Mesothelial cell of epicardium (in vitro differentiated cells): Measurements from ENCODE around the gene SEC24D. TPM values are rescaled to one million over a fixed set of nuclear protein-coding genes. Genes with fewer than 3 reads are reported as not detected.
A peak's percentile ranks its signal among the peaks of the same experiment; 100 is the strongest.

ENCODE experiments used
- DNase-seq, 2 experiments: peaks; one replicate each; pipeline ENCODE4 v3.0.0; 2021; ENCODE audit warnings: low spot score in 2 of 2; ENCODE audit not compliant: unreplicated experiment in 2 of 2
- H3K27ac Mint-ChIP-seq: 2 replicates; pipeline ENCODE4 v1.8.0; 2021; ENCODE audit warnings: mixed read lengths
- H3K27me3 Mint-ChIP-seq: 2 replicates; pipeline ENCODE4 v1.8.0; 2021; ENCODE audit warnings: low read depth, mixed read lengths
- H3K36me3 Mint-ChIP-seq: 2 replicates; pipeline ENCODE4 v1.8.0; 2021; ENCODE audit warnings: mixed read lengths
- H3K4me1 Mint-ChIP-seq: 2 replicates; pipeline ENCODE4 v1.8.0; 2021; ENCODE audit warnings: mixed read lengths
- H3K4me3 Mint-ChIP-seq: 2 replicates; pipeline ENCODE4 v1.8.0; 2021; ENCODE audit warnings: mild to moderate bottlenecking, moderate library complexity, mixed read lengths
- H3K9me3 Mint-ChIP-seq: 2 replicates; pipeline ENCODE4 v1.8.0; 2021; ENCODE audit warnings: mixed read lengths
- total RNA-seq: library from RNA; stranded (reverse); gene quantifications from 3 replicates; pipeline ENCODE4 v1.2.1, GENCODE V29; 2021
- TF ChIP-seq, protein P1 (sequence below): fragments of 200-600 bp; sonication (generic); IDR thresholded peaks from one replicate; pipeline ENCODE4 v1.5.0; 2021; ENCODE audit warnings: antibody characterized with exemption; ENCODE audit not compliant: unreplicated experiment

The SEC24D gene
- total RNA-seq, 1 donor from 2014 or later: 87.6 TPM

DNA sequence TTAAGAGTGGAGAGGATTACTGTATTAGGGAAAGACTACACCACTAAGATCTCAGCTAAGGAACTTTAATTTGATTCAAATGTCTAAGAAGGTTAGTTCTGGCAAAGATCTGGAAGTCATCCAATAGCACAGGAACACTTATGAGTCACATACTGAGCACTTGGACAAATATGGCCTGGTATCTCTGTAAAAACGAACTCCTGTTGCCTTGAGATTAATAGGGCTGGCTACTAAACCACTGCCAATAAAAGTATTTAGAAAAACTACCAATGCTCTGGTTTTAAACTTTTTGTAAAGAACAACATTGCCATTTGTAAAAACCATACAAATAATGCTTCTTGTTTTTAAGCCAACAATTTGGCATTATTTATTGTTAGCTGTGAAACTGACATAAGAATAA lies 70.5 kb downstream of the SEC24D start:
- DNase-seq: no peak
- TF ChIP-seq, protein P1, sequence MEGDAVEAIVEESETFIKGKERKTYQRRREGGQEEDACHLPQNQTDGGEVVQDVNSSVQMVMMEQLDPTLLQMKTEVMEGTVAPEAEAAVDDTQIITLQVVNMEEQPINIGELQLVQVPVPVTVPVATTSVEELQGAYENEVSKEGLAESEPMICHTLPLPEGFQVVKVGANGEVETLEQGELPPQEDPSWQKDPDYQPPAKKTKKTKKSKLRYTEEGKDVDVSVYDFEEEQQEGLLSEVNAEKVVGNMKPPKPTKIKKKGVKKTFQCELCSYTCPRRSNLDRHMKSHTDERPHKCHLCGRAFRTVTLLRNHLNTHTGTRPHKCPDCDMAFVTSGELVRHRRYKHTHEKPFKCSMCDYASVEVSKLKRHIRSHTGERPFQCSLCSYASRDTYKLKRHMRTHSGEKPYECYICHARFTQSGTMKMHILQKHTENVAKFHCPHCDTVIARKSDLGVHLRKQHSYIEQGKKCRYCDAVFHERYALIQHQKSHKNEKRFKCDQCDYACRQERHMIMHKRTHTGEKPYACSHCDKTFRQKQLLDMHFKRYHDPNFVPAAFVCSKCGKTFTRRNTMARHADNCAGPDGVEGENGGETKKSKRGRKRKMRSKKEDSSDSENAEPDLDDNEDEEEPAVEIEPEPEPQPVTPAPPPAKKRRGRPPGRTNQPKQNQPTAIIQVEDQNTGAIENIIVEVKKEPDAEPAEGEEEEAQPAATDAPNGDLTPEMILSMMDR: no peak
- Mint-ChIP-seq H3K27ac (peak overlapping the region; percentile 68), H3K27me3 (no peaks in the 10 kb centered on the region), H3K4me3 (no peak overlapping the region), H3K4me1 (peaks cover 70% of the 10 kb centered on the region), H3K9me3 (no peaks in the 10 kb centered on the region), H3K36me3 (peaks cover 25% of the 10 kb centered on the region)

DNA sequence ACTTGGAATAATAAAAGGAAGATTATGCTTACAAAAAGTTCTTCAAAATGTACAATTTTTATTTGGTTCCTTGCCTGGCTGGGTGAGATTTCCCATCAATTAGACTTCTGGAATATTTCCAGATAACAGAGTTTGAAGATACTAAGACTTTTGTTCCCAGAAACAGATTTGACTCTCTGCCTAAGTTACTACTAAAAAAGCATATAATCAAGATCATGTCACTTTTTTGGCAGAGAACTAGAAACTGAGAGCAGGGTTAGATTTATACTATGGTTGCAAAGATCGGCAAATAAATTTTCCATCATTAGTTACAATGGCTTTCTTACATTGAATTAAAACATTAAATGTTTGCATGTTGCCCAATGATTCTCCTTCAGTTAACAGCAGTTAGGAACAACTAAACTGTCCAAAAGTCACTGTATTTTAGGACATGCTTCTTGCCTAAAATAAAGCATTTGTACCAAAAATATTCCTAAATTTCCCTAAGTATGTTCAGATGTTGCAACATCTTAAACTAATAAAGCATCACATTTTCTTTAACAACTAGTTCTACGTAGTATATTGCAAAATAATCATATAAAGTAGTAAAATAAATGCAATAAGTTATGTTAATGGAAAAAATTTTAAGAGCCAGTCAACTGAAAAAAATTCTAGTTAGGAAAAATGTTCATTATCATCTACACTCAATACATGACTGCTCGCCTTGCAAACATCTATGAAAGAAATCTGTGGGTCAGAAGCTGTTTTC lies 73.0 kb downstream of the SEC24D start:
- no peak overlapping the region for H3K4me3 Mint-ChIP-seq
- H3K27me3 Mint-ChIP-seq: no peaks in the 10 kb centered on the region
- TF ChIP-seq, protein P1: no peak
- peaks cover 23% of the 10 kb centered on the region for H3K36me3 Mint-ChIP-seq
- no peaks in the 10 kb centered on the region for H3K9me3 Mint-ChIP-seq
- H3K4me1 Mint-ChIP-seq: peaks cover 70% of the 10 kb centered on the region
- peak overlapping the region; percentile 70 for H3K27ac Mint-ChIP-seq
- DNase-seq: no peak

DNA sequence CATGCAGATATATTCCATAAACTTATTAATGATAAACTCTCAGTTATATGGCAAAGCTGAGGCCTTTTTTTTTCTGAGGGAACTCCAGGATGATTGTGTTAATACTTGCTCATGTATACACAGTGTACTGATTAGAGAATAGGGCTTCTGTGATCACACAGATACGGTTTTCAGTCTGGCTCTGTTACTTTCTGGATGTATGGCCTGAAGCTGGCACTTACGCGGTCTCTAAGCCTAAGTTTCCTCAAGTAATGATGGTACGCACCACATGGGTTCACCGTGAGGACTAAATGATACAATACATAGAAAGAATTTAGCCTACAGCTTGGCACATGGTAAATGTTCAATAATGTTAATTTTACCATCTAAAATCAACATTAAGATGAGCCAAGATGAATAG lies 73.8 kb downstream of the SEC24D start:
- TF ChIP-seq, protein P1: no peak
- no peak for DNase-seq
- peaks cover 21% of the 10 kb centered on the region for H3K36me3 Mint-ChIP-seq
- no peak overlapping the region for H3K4me3 Mint-ChIP-seq
- no peaks in the 10 kb centered on the region for H3K27me3 Mint-ChIP-seq
- H3K27ac Mint-ChIP-seq: peak overlapping the region; percentile 74
- H3K9me3 Mint-ChIP-seq: no peaks in the 10 kb centered on the region
- peaks cover 76% of the 10 kb centered on the region for H3K4me1 Mint-ChIP-seq

DNA sequence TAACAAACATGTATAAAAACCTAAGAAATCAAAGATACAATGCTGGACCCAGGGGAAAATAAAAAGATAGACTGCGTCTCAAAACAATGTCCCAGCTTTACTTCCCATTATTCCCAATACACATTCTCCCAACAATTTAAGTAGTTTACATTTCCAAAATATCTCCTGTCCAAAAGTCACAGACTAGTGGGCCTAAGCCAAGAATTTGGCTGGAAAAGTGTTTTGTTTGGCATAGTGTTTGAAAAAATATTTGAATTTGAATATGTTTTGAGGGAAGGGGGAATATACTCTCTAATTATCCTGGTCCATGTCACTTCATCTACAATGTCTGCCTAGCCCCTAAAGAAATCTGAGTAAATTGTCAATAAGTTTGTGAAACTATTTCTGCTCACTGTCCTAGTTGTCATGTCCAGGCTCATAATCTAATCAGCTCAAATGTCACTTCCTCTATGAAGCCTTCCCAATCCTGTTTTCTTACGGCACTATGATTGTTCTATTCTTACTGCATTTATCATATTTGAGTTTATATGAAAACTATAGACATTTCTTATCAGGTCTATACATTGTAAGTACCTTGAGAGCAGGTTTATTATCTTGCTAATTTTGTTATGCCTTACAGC lies 74.4 kb downstream of the SEC24D start:
- Mint-ChIP-seq H3K4me1 (peaks cover 76% of the 10 kb centered on the region), H3K27ac (peak overlapping the region; percentile 74), H3K9me3 (no peaks in the 10 kb centered on the region), H3K27me3 (no peaks in the 10 kb centered on the region), H3K4me3 (no peak overlapping the region), H3K36me3 (peaks cover 15% of the 10 kb centered on the region)
- no peak for DNase-seq
- TF ChIP-seq, protein P1: no peak

DNA sequence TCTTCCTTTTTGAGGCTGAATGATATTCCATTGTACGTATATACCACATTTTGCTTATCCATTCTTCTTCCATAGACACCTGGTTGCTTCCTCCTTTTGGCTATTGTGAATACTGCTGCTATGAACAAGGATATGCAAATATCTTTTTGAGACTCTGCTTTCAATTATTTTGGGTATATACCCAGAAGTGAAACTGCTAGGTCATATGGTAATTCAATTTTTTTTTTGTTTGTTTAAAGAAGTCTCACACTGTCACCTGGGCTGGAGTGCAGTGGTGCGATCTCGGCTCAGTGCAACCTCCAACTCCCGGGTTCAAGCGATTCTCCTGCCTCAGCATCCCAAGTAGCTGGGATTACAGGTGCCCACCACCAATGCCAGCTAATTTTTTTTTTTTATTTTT lies 75.4 kb downstream of the SEC24D start:
- TF ChIP-seq, protein P1: no peak
- no peak for DNase-seq
- no peaks in the 10 kb centered on the region for H3K27me3 Mint-ChIP-seq
- H3K4me3 Mint-ChIP-seq: no peak overlapping the region
- H3K27ac Mint-ChIP-seq: no peak overlapping the region
- H3K36me3 Mint-ChIP-seq: peaks cover 14% of the 10 kb centered on the region
- H3K4me1 Mint-ChIP-seq: peaks cover 82% of the 10 kb centered on the region
- no peaks in the 10 kb centered on the region for H3K9me3 Mint-ChIP-seq
